GM19468 (cell line): ENCODE measurements around the gene C9orf78.
"Not testable (repeated sequence)": the region's sequence is repeated elsewhere in the genome, so short reads cannot be mapped to it uniquely, and the experiment has no call there.

ENCODE experiments used
- ATAC-seq: cut with Tn5 transposase; IDR thresholded peaks from one replicate; pipeline ENCODE4 v1.9.1; 2021; ENCODE audit warnings: mild to moderate bottlenecking, moderate library complexity, moderate number of reproducible peaks; ENCODE audit not compliant: unreplicated experiment; ENCODE audit errors: extremely low read depth

Gene C9orf78

DNA sequence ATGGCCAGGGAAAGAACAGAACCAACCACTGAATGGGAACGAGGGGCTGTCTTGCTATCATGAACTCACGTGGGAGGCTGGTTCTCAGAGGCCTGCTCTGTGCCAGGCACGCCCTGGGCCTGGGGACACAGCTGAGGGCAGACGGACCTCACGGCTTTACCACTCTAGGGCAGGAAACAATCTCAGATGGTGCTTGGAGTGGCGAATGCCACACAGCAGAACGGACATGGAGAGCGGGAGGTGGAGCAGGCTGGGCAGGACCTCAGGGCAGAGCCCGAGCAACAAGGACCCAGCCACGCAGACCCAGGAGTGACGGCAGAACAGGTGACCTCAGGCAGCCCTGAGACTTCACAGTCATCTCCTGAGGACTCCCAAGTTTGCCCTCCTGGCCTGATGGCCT, 19.8 kb downstream of the C9orf78 start:
- no peak for ATAC-seq

- ATAC-seq: no peak
Observed at GRCh38 chr9:129814432-129815223, 20.4 kb downstream of the C9orf78 start.

GRCh38 chr9:129813661-129814060, 21.4 kb downstream of the C9orf78 start:
- no peak for ATAC-seq

GRCh38 chr9:129812385-129812784, 22.7 kb downstream of the C9orf78 start:
- ATAC-seq: no peak

- ATAC-seq: no peak
Observed at GRCh38 chr9:129811967-129812363, 23.1 kb downstream of the C9orf78 start.

DNA sequence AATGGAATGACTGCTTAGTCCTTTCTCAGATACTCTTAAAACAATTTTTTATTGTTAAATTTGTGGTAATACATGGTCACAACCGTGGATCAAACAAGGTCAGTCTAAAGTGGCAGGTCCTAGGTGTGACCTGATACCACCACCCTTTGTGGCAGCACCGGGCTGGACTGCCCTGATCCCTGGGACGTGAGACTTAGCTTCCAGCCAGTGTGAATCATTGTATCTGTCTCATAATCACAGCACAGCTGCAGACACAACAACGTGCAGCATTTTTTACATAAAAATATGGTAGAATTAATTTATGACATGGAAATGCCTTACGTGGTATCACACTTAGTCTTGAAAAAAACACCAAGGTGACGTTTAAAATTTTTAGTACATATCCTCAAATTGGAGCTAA, 24.3 kb downstream of the C9orf78 start:
- ATAC-seq: no peak

- ATAC-seq: no peak
Observed at GRCh38 chr9:129810116-129810515, 25.0 kb downstream of the C9orf78 start.

DNA sequence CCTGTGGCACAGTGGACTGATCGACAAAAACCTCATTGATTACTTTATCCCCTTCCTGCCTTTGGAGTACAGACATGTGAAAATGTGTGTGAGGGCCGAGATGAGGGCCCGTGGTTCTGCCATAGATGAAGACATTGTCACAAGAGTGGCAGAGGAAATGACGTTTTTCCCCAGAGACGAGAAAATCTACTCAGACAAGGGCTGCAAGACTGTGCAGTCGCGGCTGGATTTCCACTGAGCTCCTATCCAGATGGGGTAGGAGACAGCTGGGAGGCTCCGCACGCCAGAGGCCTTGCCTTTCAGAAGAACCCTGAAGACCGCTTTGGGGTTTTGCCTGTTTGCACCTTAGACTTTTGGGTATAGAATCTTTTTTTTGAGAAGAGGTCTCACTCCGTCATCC, 25.7 kb downstream of the C9orf78 start:
- no peak for ATAC-seq

DNA sequence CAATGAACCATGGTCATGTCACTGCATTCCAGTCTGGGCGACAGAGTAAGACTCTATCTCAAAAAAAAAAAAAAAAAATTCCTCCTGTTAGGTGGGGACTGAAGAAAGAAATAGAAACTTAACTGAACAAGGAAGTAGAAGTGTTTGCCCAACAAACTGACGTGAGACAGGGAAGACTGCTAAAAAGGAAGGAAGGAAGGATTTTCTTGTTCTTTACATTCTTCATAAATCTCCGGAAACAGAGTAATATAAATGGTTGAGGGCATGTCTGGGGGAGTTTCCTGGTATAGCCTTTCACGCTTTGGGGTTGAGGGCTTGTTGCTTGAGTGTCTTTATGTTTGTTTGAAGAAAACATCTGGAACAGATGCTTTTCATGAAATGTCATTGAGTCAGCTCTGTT, 29.0 kb downstream of the C9orf78 start:
- no peak for ATAC-seq

GRCh38 chr9:129803676-129804060, 31.4 kb downstream of the C9orf78 start:
- ATAC-seq: no peak

DNA sequence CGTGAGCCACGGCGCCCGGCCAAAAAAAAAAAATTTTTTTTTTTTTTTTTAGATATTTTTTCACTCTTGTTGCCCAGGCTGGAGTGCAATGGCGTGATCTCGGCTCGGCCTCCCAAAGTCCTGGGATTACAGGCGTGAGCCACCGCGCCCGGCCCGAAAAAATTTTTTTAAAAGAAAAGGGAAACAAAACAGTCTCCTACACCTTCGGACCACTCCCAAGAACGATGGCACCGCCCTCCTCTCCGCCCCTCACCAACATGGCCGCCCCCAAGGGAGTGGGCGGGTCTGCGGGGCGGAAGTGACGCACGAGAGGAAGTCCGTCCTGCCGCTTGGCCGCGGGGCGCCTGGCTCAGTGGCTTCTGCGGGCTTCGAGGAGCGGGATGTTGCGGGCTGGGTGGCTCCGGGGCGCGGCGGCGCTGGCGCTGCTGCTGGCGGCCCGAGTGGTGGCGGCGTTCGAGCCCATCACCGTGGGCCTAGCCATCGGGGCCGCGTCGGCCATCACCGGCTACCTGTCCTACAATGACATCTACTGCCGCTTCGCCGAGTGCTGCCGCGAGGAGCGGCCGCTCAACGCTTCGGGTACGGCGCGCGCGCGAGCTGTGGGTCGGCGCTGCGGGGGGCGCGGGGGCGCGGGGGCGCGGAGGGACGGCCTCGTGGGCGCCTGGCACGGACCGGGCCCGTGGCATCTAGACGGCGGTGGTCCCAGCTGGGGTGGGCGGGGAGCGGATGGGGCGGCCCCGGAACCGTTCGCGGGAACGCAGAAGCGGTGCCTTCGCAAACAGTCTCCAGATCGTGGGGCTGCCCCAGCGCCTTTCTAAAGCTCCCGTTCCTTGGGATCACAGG, 32.0 kb downstream of the C9orf78 start, which contains the start of gene TOR1B:
Gene TOR1B, plus strand, starts transcription at position 352 of the 843 bp plus-strand sequence. Its CDS starts 29 bp downstream, at position 381.
- no peak for ATAC-seq

GRCh38 chr9:129801504-129801903, 33.6 kb downstream of the C9orf78 start:
- no peak for ATAC-seq

DNA sequence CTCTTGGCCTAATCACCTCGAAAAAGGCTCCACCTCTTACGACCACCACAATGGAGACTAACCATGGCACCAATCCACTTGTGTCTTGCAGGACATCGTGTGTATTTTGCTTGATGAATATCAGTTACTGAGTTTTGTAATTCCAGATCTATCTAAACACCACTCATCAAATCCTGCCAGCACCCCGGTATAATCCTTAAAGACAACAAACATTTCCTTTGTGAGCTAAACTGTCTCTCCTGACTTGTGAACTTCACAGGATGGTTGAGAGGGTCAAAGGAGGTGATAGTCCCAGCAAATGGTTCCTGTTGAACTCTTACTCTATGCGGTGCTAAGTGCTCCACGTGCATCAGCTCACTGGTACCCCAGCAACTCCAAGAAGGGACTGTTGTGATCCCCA, 36.1 kb downstream of the C9orf78 start:
- no peak for ATAC-seq

DNA sequence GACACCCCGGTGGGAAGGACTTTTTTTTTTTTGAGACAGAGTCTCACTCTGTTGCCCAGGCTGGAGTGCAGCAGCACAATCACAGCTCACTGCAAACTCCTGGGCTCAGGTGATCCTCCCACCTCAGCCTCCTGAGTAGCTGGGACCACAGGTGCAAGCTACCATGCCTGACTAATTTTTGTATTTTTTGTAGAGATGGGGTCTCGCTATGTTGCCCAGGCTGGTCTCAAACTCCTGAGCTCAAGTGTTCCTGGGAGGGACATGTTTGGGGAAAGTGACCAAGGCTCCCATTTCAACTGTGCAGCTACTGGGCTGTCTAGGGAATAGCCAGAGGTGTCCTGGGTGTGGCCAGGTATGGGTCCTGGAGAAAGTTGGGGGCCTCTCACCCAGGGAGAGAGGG, 39.0 kb downstream of the C9orf78 start:
- ATAC-seq: not testable (repeated sequence)

- ATAC-seq: no peak
Observed at GRCh38 chr9:129794549-129794948, 40.5 kb downstream of the C9orf78 start.

DNA sequence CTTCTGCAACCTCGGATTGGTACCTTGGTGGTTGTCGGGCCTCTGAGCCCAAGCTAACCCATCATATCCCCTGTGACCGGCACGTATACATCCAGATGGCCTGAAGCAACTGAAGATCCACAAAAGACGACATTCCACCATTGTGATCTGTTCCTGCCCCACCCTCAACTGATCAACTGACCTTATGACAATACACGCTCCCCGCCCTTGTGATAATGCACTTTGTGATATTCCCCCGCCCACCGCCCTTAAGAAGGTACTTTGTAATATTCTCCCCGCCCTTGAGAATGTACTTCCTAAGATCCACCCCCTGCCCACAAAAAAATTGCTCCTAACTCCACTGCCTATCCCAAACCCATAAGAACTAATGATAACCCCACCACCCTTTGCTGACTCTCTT, 48.6 kb downstream of the C9orf78 start:
- no peak for ATAC-seq

DNA sequence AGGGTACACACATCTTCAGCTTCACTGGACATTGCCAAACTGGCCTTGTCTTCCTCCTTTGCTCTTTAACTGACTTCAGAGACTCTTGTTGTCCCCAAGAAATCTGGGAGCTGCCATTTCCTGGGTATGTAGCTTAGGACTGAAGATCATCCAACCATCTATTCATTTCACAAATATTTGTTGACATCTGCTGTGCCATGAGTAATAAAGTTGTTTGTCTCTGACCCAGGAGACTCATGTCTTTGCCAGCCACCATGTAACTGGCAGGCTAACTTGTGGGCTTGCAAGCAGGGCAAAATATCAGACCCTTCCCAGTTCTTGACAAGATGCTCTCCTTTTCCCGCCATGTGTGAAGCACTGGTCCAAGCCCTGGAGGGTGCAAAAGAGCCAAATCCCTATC, 49.2 kb downstream of the C9orf78 start:
- no peak for ATAC-seq

DNA sequence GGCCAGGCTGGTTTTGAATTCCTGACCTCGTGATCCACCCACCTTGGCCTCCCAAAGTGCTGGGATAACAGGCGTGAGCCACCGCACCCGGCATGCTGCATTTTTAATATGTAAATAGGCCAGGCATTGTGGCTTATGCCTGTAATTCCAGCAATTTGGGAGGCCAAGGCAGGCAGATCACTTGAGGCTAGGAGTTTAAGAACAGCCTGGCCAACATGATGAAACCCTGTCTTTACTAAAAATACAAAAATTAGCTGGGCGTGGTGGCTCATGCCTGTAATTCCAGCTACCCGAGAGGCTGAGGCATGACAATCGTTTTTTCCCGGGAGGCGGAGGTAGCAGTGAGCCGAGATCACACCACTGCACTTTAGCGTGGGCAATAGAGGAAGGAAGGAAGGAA, 50.1 kb downstream of the C9orf78 start:
- ATAC-seq: not testable (repeated sequence)

- no peak for ATAC-seq
Observed at GRCh38 chr9:129783516-129784361, 51.3 kb downstream of the C9orf78 start.

GRCh38 chr9:129781981-129782380, 53.1 kb downstream of the C9orf78 start:
- ATAC-seq: no peak
